HepG2 (cell line): ENCODE data around the gene CDC14A.

Source experiments
- MIER3 ChIP-seq: IDR thresholded peaks from 2 replicates; pipeline ENCODE4 v1.6.1; 2016; ENCODE audit warnings: missing compliant biosample characterization, borderline replicate concordance
- SMAD1 ChIP-seq: sonication (generic); formaldehyde crosslinking; IDR thresholded peaks from 2 replicates; pipeline ENCODE4 v1.4.0; 2020; ENCODE audit warnings: missing genetic modification reagents, low read depth, mild to moderate bottlenecking, borderline replicate concordance
- SMC3 ChIP-seq: IDR thresholded peaks from 2 replicates; pipeline ENCODE4 v1.6.1; 2011; ENCODE audit warnings: low read length, improper control_type of control experiment
- TCF7L2 ChIP-seq: IDR thresholded peaks from 2 replicates; pipeline ENCODE4 v1.6.1; 2011; ENCODE audit warnings: mild to moderate bottlenecking, low read depth, low read length, moderate library complexity
- ZFP1 ChIP-seq: IDR thresholded peaks from 2 replicates; pipeline ENCODE4 v1.6.1; 2016
- ZKSCAN8 ChIP-seq: IDR thresholded peaks from 2 replicates; pipeline ENCODE4 v1.6.1; 2016; ENCODE audit warnings: borderline replicate concordance, missing genetic modification reagents, missing compliant biosample characterization
- ZSCAN20 ChIP-seq: sonication (generic); formaldehyde crosslinking; IDR thresholded peaks from 2 replicates; pipeline ENCODE4 v1.4.0; 2020; ENCODE audit warnings: missing genetic modification reagents, mild to moderate bottlenecking, borderline replicate concordance
- TF ChIP-seq, protein P1 (sequence below): sonication (generic); formaldehyde crosslinking; IDR thresholded peaks from 2 replicates; pipeline ENCODE4 v1.5.0; 2020; ENCODE audit warnings: mild to moderate bottlenecking, missing genetic modification reagents, moderate library complexity

GRCh38 chr1:100411574-100411973 lies 59.3 kb downstream of the CDC14A start:
- no peak for TF ChIP-seq ZSCAN20 (CRISPR knock-in tag)
- no peak for TF ChIP-seq SMC3
- TF ChIP-seq ZFP1 (CRISPR knock-in tag): no peak
- TF ChIP-seq TCF7L2: no peak
- TF ChIP-seq ZKSCAN8 (CRISPR knock-in tag): no peak
- no peak for TF ChIP-seq MIER3 (CRISPR knock-in tag)
- TF ChIP-seq, protein P1, sequence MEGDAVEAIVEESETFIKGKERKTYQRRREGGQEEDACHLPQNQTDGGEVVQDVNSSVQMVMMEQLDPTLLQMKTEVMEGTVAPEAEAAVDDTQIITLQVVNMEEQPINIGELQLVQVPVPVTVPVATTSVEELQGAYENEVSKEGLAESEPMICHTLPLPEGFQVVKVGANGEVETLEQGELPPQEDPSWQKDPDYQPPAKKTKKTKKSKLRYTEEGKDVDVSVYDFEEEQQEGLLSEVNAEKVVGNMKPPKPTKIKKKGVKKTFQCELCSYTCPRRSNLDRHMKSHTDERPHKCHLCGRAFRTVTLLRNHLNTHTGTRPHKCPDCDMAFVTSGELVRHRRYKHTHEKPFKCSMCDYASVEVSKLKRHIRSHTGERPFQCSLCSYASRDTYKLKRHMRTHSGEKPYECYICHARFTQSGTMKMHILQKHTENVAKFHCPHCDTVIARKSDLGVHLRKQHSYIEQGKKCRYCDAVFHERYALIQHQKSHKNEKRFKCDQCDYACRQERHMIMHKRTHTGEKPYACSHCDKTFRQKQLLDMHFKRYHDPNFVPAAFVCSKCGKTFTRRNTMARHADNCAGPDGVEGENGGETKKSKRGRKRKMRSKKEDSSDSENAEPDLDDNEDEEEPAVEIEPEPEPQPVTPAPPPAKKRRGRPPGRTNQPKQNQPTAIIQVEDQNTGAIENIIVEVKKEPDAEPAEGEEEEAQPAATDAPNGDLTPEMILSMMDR (CRISPR knock-in tag): no peak
- no peak for TF ChIP-seq SMAD1 (CRISPR knock-in tag)
